Keratinocyte (primary cell): Measurements from ENCODE around the gene CCT6B. TPM values are rescaled to one million over a fixed set of nuclear protein-coding genes. Genes with fewer than 3 reads are reported as not detected.

ENCODE experiments used
- DNase-seq: peaks from one replicate; pipeline ENCODE4 v3.0.0-alpha.2; 2011; ENCODE audit warnings: low read depth, missing footprints, low spot score
- FAIRE-seq: peaks from 2 replicates; lab custom pipeline; 2011; peaks lifted over from hg19 to GRCh38; lab: Jason Lieb, UNC
- H2AFZ ChIP-seq: 2 replicates; pipeline ENCODE4 v1.6.0; 2012; ENCODE audit warnings: low read length, control low read depth, inconsistent platforms; ENCODE audit not compliant: control insufficient read depth
- H3K27ac ChIP-seq: 2 replicates; pipeline ENCODE4 v1.5.1; 2011; ENCODE audit warnings: low read length; ENCODE audit not compliant: control insufficient read depth, insufficient read depth
- H3K27me3 ChIP-seq: 3 replicates; pipeline ENCODE4 v1.6.0; 2011; ENCODE audit warnings: low read length; ENCODE audit not compliant: control insufficient read depth, insufficient read depth; ENCODE audit errors: extremely low read depth
- H3K36me3 ChIP-seq, 2 experiments: 2 replicates in 1 of 2; 3 replicates in 1 of 2; pipeline ENCODE4 v1.5.1; 2011; ENCODE audit warnings: low read length in 2 of 2, mild to moderate bottlenecking in 1 of 2; ENCODE audit not compliant: control insufficient read depth in 2 of 2, insufficient read depth in 2 of 2; ENCODE audit errors: extremely low read depth in 1 of 2
- H3K4me1 ChIP-seq: 3 replicates; pipeline ENCODE4 v1.5.1; 2011; ENCODE audit warnings: low read length; ENCODE audit not compliant: control insufficient read depth, insufficient read depth; ENCODE audit errors: extremely low read depth
- H3K4me2 ChIP-seq: 3 replicates; pipeline ENCODE4 v1.6.0; 2011; ENCODE audit warnings: low read depth, low read length; ENCODE audit not compliant: control insufficient read depth, insufficient read depth; ENCODE audit errors: extremely low read depth
- H3K4me3 ChIP-seq, 3 experiments: fragments of 200-600 bp in 1 of 3; sonication (generic) in 1 of 3; 2 replicates in 2 of 3; 3 replicates in 1 of 3; pipeline ENCODE4 v1.5.1; 2011 to 2016; ENCODE audit warnings: low read length in 3 of 3, mild to moderate bottlenecking in 3 of 3, control low read depth in 2 of 3, inconsistent platforms in 1 of 3, low read depth in 1 of 3, mixed read lengths in 1 of 3, mixed run types in 1 of 3, moderate library complexity in 1 of 3; ENCODE audit not compliant: control insufficient read depth in 2 of 3, insufficient read depth in 2 of 3; ENCODE audit errors: extremely low read depth in 1 of 3
- H3K79me2 ChIP-seq: 2 replicates; pipeline ENCODE4 v1.6.0; 2012; ENCODE audit warnings: low read length; ENCODE audit not compliant: control insufficient read depth, insufficient read depth
- H3K9ac ChIP-seq: 3 replicates; pipeline ENCODE4 v1.6.0; 2011; ENCODE audit warnings: low read length; ENCODE audit not compliant: control insufficient read depth, insufficient read depth; ENCODE audit errors: extremely low read depth
- H3K9me1 ChIP-seq: 3 replicates; pipeline ENCODE4 v1.6.0; 2011; ENCODE audit warnings: low read length; ENCODE audit not compliant: control insufficient read depth, insufficient read depth; ENCODE audit errors: extremely low read depth
- H3K9me3 ChIP-seq: 2 replicates; pipeline ENCODE4 v1.5.1; 2012; ENCODE audit warnings: low read depth, low read length; ENCODE audit not compliant: control insufficient read depth
- H4K20me1 ChIP-seq: 3 replicates; pipeline ENCODE4 v1.6.0; 2011; ENCODE audit warnings: low read length; ENCODE audit not compliant: control insufficient read depth, insufficient read depth; ENCODE audit errors: extremely low read depth
- EZH2 ChIP-seq: IDR thresholded peaks from one replicate; pipeline ENCODE4 v1.6.1; 2012; ENCODE audit warnings: inconsistent platforms, mild to moderate bottlenecking, low read length, moderate library complexity
- dilution Hi-C: fragments of 300-500 bp; cut with MboI; formaldehyde crosslinking; loops from one replicate; pipeline ENCODE4 v1.7.0; 2020; ENCODE audit warnings: low sequenced_read_pairs; ENCODE audit not compliant: extremely low pct_ligation_motif_present
- polyA plus RNA-seq, 5 experiments: library from polyadenylated mRNA; depleted of rRNA in 3 of 5; stranded (reverse) in 3 of 5; stranded (forward) in 1 of 5; unstranded in 1 of 5; fragments of >200 nt; gene quantifications; 1 replicate in 1 of 5; 2 replicates in 3 of 5; 3 replicates in 1 of 5; pipeline versions ENCODE4 v1.2.1 to v1.2.3, GENCODE V29; 2011 to 2012; ENCODE audit warnings: missing spikeins in 2 of 5, low read depth in 1 of 5, low replicate concordance in 1 of 5
- TF ChIP-seq, protein P1 (sequence below), 3 experiments: IDR thresholded peaks in 1 of 3; conservative IDR thresholded peaks in 1 of 3; optimal IDR thresholded peaks in 1 of 3; 2 replicates in 2 of 3; 3 replicates in 1 of 3; pipeline versions ENCODE3 to v1.5.1; 2011; ENCODE audit warnings: low read length in 3 of 3, mild to moderate bottlenecking in 3 of 3, moderate library complexity in 2 of 3, control low read depth in 1 of 3, inconsistent platforms in 1 of 3; ENCODE audit not compliant: insufficient read depth in 2 of 3; ENCODE audit errors: extremely low read depth in 1 of 3

Gene CCT6B
- polyA plus RNA-seq, 1 donor (not counting 4 experiments of a cell fraction or from before 2014, with no cell fraction given), result 1.1 TPM

DNA sequence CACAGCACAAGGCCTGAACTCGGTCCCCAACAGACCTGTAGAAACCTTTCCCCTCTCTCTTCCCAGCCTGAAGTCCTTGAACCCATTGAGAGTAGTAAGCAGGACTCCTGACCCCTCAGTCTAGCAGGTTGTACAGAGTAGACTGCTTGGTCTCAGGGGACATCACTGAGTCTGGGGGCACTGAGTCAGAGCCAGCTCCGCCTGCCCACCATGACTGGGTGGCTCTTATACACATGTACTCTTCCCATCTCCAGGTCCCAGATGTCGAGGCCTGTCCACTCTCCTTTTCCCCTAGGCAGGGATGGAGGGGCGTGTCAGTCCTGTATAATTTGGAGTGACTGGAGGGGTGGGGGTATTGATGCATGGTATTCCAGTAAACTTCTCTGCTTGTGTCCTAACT is 42.5 kb upstream of the CCT6B start:
- no peak for DNase-seq
- no peaks in the 10 kb centered on the region for H3K4me1 ChIP-seq
- no peak for TF ChIP-seq EZH2
- TF ChIP-seq, protein P1, sequence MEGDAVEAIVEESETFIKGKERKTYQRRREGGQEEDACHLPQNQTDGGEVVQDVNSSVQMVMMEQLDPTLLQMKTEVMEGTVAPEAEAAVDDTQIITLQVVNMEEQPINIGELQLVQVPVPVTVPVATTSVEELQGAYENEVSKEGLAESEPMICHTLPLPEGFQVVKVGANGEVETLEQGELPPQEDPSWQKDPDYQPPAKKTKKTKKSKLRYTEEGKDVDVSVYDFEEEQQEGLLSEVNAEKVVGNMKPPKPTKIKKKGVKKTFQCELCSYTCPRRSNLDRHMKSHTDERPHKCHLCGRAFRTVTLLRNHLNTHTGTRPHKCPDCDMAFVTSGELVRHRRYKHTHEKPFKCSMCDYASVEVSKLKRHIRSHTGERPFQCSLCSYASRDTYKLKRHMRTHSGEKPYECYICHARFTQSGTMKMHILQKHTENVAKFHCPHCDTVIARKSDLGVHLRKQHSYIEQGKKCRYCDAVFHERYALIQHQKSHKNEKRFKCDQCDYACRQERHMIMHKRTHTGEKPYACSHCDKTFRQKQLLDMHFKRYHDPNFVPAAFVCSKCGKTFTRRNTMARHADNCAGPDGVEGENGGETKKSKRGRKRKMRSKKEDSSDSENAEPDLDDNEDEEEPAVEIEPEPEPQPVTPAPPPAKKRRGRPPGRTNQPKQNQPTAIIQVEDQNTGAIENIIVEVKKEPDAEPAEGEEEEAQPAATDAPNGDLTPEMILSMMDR (optimal IDR thresholded peaks at IDR 0.05 in 1 of 3, IDR thresholded peaks at IDR 0.05 in 1 of 3, conservative IDR thresholded peaks at IDR 0.05 in 1 of 3; ENCODE audit: extremely low read depth in 1 of 3, insufficient read depth in 2 of 3, low read length in 3 of 3), result no peak
- no peaks in the 10 kb centered on the region for H3K9me3 ChIP-seq
- H3K27me3 ChIP-seq, result no peaks in the 10 kb centered on the region
- peaks cover 15 to 17% of the 10 kb centered on the region in 2 experiments for H3K36me3 ChIP-seq
- no peak overlapping the region for H3K4me3 ChIP-seq
- H3K9me1 ChIP-seq, result no peaks in the 10 kb centered on the region
- dilution Hi-C loops, result no loop called here
- no peaks in the 10 kb centered on the region for H4K20me1 ChIP-seq
- H3K27ac ChIP-seq, result no peak overlapping the region
- FAIRE-seq, result no peak
- H2AFZ ChIP-seq, result no peak overlapping the region
- H3K4me2 ChIP-seq, result no peak overlapping the region
- no peak overlapping the region for H3K9ac ChIP-seq
- H3K79me2 ChIP-seq, result no peaks in the 10 kb centered on the region

DNA sequence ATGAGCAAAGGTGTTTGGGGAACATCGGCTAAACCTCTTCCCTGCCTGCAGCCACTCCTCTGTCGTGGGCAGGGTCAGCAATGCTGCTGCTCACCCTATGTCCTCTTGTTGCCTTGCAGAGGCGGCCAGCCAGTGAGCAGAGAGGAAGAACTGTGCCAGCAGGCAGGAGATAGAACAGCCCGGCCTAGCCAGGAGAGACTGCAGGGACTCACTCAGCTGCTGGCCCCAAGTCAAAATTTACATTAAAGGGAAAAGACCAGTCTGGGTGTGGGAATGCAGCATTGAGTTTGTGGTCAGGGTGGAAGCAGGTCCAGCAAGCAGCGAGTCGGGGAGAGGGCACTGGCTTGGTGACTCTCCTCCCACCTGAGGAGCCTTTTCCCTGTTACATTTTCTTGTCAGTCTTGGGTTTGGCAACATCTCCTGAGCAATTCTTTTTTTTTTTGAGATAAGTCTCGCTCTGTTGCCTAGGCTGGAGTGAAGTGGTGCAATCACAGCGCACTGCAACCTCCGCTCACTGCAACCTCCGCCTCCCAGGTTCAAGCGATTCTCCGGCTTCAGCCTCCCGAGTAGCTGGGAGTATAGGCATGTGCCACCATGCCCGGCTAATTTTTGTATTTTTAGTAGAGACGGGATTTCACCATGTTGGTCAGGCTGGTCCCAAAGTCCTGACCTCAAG is 41.8 kb upstream of the CCT6B start:
- TF ChIP-seq, protein P1 (optimal IDR thresholded peaks at IDR 0.05 in 1 of 3, IDR thresholded peaks at IDR 0.05 in 1 of 3, conservative IDR thresholded peaks at IDR 0.05 in 1 of 3; ENCODE audit: extremely low read depth in 1 of 3, insufficient read depth in 2 of 3, low read length in 3 of 3), result no peak
- TF ChIP-seq EZH2, result no peak
- dilution Hi-C loops, result no loop called here
- Histone ChIP-seq H3K27me3 (no peaks in the 10 kb centered on the region), H3K27ac (no peak overlapping the region), H3K4me3 (no peak overlapping the region), H3K4me2 (no peak overlapping the region), H4K20me1 (no peaks in the 10 kb centered on the region), H3K9me1 (no peaks in the 10 kb centered on the region), H3K9me3 (no peaks in the 10 kb centered on the region), H3K9ac (no peak overlapping the region), H3K36me3 (peaks cover 19% of the 10 kb centered on the region in 2 experiments), H3K4me1 (no peaks in the 10 kb centered on the region), H2AFZ (no peak overlapping the region), H3K79me2 (no peaks in the 10 kb centered on the region)
- DNase-seq (no peak), FAIRE-seq (no peak)
